ENCODE results near the gene FAM98B.

DNA sequence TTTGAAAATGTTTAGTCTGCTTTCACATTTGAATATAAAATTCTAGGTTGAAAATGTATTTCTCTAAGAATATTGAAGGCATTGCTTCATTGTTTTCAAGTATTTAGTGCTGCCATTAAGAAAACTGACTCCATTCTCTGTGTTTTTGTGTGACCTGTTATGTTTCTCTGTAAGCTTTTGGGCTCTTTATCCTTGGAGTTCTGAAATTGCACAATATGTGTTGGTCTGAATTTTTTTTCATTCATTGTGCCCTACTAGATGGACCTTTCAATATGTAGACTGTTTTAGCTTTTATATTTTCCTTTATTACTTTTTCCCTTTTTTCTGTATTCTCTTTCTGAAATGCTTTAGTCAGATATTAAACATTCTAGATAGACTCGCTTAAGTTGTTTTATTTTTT lies 22.2 kb downstream of the FAM98B start:
- TF ChIP-seq, protein P1, sequence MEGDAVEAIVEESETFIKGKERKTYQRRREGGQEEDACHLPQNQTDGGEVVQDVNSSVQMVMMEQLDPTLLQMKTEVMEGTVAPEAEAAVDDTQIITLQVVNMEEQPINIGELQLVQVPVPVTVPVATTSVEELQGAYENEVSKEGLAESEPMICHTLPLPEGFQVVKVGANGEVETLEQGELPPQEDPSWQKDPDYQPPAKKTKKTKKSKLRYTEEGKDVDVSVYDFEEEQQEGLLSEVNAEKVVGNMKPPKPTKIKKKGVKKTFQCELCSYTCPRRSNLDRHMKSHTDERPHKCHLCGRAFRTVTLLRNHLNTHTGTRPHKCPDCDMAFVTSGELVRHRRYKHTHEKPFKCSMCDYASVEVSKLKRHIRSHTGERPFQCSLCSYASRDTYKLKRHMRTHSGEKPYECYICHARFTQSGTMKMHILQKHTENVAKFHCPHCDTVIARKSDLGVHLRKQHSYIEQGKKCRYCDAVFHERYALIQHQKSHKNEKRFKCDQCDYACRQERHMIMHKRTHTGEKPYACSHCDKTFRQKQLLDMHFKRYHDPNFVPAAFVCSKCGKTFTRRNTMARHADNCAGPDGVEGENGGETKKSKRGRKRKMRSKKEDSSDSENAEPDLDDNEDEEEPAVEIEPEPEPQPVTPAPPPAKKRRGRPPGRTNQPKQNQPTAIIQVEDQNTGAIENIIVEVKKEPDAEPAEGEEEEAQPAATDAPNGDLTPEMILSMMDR (IDR thresholded peaks at IDR 0.05; ENCODE audit: poor library complexity) = no peak
- TF ChIP-seq EZH2 (IDR thresholded peaks at IDR 0.05; ENCODE audit: borderline replicate concordance) = no peak
- no peak for TF ChIP-seq EZH2phosphoT487 (IDR thresholded peaks at IDR 0.05; ENCODE audit: low read depth, severe bottlenecking, unreplicated experiment)
